Right renal cortex interstitium (tissue), 3 donors: ENCODE measurements around the gene PPP1R12B. TPM values are rescaled to one million over a fixed set of nuclear protein-coding genes. Genes with fewer than 3 reads are reported as not detected.
"Not testable (repeated sequence)": the region's sequence is repeated elsewhere in the genome, so short reads cannot be mapped to it uniquely, and the experiment has no call there.

Experiments
- DNase-seq, 3 donors: peaks; one replicate each; pipeline ENCODE4 v3.0.0-alpha.2; 2013; ENCODE audit warnings: low read depth in 3 of 3, low spot score in 2 of 3
- polyA plus RNA-seq, 3 donors: library from polyadenylated mRNA; unstranded; fragments of 120-200 nt; gene quantifications; one replicate each; pipeline ENCODE4 v1.2.1, GENCODE V29; 2013; ENCODE audit not compliant: insufficient read length in 3 of 3

Gene PPP1R12B
- polyA plus RNA-seq, 3 donors = 13.0 to 16.0 (median 15.6) TPM

GRCh38 chr1:202624088-202624780 is 275.7 kb downstream of the PPP1R12B start:
- no peak for DNase-seq

GRCh38 chr1:202624781-202625108 is 276.2 kb downstream of the PPP1R12B start:
- DNase-seq = no peak

- DNase-seq = no peak
Measured at GRCh38 chr1:202625416-202626360, 277.2 kb downstream of the PPP1R12B start.

- not testable (repeated sequence) for DNase-seq
Measured at GRCh38 chr1:202627036-202627435, 278.5 kb downstream of the PPP1R12B start.

- no peak for DNase-seq
Measured at GRCh38 chr1:202627841-202628565, 279.5 kb downstream of the PPP1R12B start.

- DNase-seq = no peak
Measured at GRCh38 chr1:202628646-202629215, 280.2 kb downstream of the PPP1R12B start.

- DNase-seq = not testable (repeated sequence)
Measured at GRCh38 chr1:202629257-202629811, 280.8 kb downstream of the PPP1R12B start.

- not testable (repeated sequence) for DNase-seq
Measured at GRCh38 chr1:202630096-202630495, 281.6 kb downstream of the PPP1R12B start.

- no peak for DNase-seq
Measured at GRCh38 chr1:202630541-202630940, 282.0 kb downstream of the PPP1R12B start.

GRCh38 chr1:202631076-202631923 is 282.8 kb downstream of the PPP1R12B start:
- DNase-seq = no peak

- no peak for DNase-seq
Measured at GRCh38 chr1:202632241-202632640, 283.7 kb downstream of the PPP1R12B start.

GRCh38 chr1:202636171-202636570 is 287.7 kb downstream of the PPP1R12B start:
- DNase-seq = not testable (repeated sequence)

GRCh38 chr1:202637321-202638018 is 289.0 kb downstream of the PPP1R12B start:
- DNase-seq = not testable (repeated sequence)

GRCh38 chr1:202638019-202638700 is 289.7 kb downstream of the PPP1R12B start:
- no peak for DNase-seq

GRCh38 chr1:202638701-202639305 is 290.3 kb downstream of the PPP1R12B start:
- DNase-seq = not testable (repeated sequence)

GRCh38 chr1:202639500-202639899 is 291.0 kb downstream of the PPP1R12B start:
- no peak for DNase-seq

GRCh38 chr1:202642212-202642611 is 293.7 kb downstream of the PPP1R12B start:
- DNase-seq = no peak
